IPS-20b (cell line): Measurements from ENCODE around the gene PARP6.

ENCODE experiments used
- H3K27ac ChIP-seq: one replicate; pipeline ENCODE4 v1.5.1; 2013; ENCODE audit warnings: low read length
- H3K27me3 ChIP-seq: 2 replicates; pipeline ENCODE4 v1.6.1; 2013; ENCODE audit warnings: mild to moderate bottlenecking, low read length, inconsistent platforms; ENCODE audit not compliant: insufficient read depth
- H3K36me3 ChIP-seq: 2 replicates; pipeline ENCODE4 v1.6.1; 2013; ENCODE audit warnings: low read depth, mild to moderate bottlenecking, inconsistent platforms, low read length, moderate library complexity; ENCODE audit not compliant: insufficient read depth
- H3K4me1 ChIP-seq: 2 replicates; pipeline ENCODE4 v1.6.1; 2013; ENCODE audit warnings: mild to moderate bottlenecking, control low read depth, inconsistent platforms, low read length, moderate library complexity; ENCODE audit not compliant: insufficient read depth
- H3K4me3 ChIP-seq: 2 replicates; pipeline ENCODE4 v1.5.1; 2013; ENCODE audit warnings: mild to moderate bottlenecking, low read length, inconsistent platforms
- H3K9ac ChIP-seq: 2 replicates; pipeline ENCODE4 v1.6.1; 2013; ENCODE audit warnings: low read depth, mild to moderate bottlenecking, inconsistent platforms, low read length, moderate library complexity
- H3K9me3 ChIP-seq: 2 replicates; pipeline ENCODE4 v1.6.1; 2013; ENCODE audit warnings: mild to moderate bottlenecking, low read depth, low read length, inconsistent platforms; ENCODE audit not compliant: insufficient read depth

The PARP6 gene

GRCh38 chr15:72229076-72229946 is 43.0 kb downstream of the PARP6 start:
- H3K27ac ChIP-seq = no peak overlapping the region
- H3K4me1 ChIP-seq = peaks cover 30% of the 10 kb centered on the region
- peak overlapping the region; percentile 95 for H3K9ac ChIP-seq

GRCh38 chr15:72227720-72228119 is 44.6 kb downstream of the PARP6 start:
- no peaks in the 10 kb centered on the region for H3K9me3 ChIP-seq
- peaks cover 27% of the 10 kb centered on the region; the same call in 1 of the 2 replicates for H3K36me3 ChIP-seq
- peak overlapping the region; percentile 98; the same call in 1 of the 2 replicates for H3K4me3 ChIP-seq
- peaks cover 30% of the 10 kb centered on the region for H3K4me1 ChIP-seq
- no peak overlapping the region for H3K27ac ChIP-seq
- peaks cover 24% of the 10 kb centered on the region for H3K27me3 ChIP-seq
- no peak overlapping the region for H3K9ac ChIP-seq

More at GRCh38 chr15:72229076-72229946, 43.0 kb downstream of the PARP6 start:
- peak overlapping the region; percentile 98 for H3K4me3 ChIP-seq
- no peaks in the 10 kb centered on the region for H3K9me3 ChIP-seq
- peaks cover 12% of the 10 kb centered on the region; the same call in 1 of the 2 replicates for H3K36me3 ChIP-seq
- peaks cover 39% of the 10 kb centered on the region for H3K27me3 ChIP-seq

GRCh38 chr15:72227192-72227586 is 45.2 kb downstream of the PARP6 start:
- no peak overlapping the region for H3K4me3 ChIP-seq
- peaks cover 27% of the 10 kb centered on the region; the same call in 1 of the 2 replicates for H3K36me3 ChIP-seq
- no peaks in the 10 kb centered on the region for H3K9me3 ChIP-seq
- H3K4me1 ChIP-seq = peaks cover 32% of the 10 kb centered on the region
- peaks cover 19% of the 10 kb centered on the region for H3K27me3 ChIP-seq
- no peak overlapping the region for H3K27ac ChIP-seq
- no peak overlapping the region for H3K9ac ChIP-seq

GRCh38 chr15:72223278-72223677 is 49.1 kb downstream of the PARP6 start:
- peaks cover 16% of the 10 kb centered on the region for H3K4me1 ChIP-seq
- H3K4me3 ChIP-seq = no peak overlapping the region
- H3K27me3 ChIP-seq = no peaks in the 10 kb centered on the region; the same call in 1 of the 2 replicates
- H3K9ac ChIP-seq = no peak overlapping the region
- no peaks in the 10 kb centered on the region for H3K9me3 ChIP-seq
- no peak overlapping the region for H3K27ac ChIP-seq
- H3K36me3 ChIP-seq = peaks cover 59% of the 10 kb centered on the region

GRCh38 chr15:72222393-72222792 is 50.0 kb downstream of the PARP6 start:
- Histone ChIP-seq H3K4me1 (peaks cover 14% of the 10 kb centered on the region), H3K36me3 (peaks cover 67% of the 10 kb centered on the region)

GRCh38 chr15:72220687-72221086 is 51.7 kb downstream of the PARP6 start:
- Histone ChIP-seq H3K36me3 (peaks cover 82% of the 10 kb centered on the region), H3K27me3 (no peaks in the 10 kb centered on the region), H3K27ac (no peak overlapping the region), H3K4me3 (no peak overlapping the region), H3K9me3 (no peaks in the 10 kb centered on the region), H3K9ac (no peak overlapping the region), H3K4me1 (peaks cover 5% of the 10 kb centered on the region)

More at GRCh38 chr15:72222393-72222792, 50.0 kb downstream of the PARP6 start:
- Histone ChIP-seq H3K9me3 (no peaks in the 10 kb centered on the region), H3K4me3 (no peak overlapping the region), H3K9ac (no peak overlapping the region), H3K27ac (no peak overlapping the region), H3K27me3 (no peaks in the 10 kb centered on the region)

- Histone ChIP-seq H3K4me1 (0 out of 2 replicates have a peak, but pooled peaks cover under 1% of the 10 kb centered on the region), H3K4me3 (no peak overlapping the region), H3K36me3 (peaks cover 96% of the 10 kb centered on the region), H3K9ac (no peak overlapping the region; the same call in 1 of the 2 replicates), H3K9me3 (no peaks in the 10 kb centered on the region), H3K27me3 (no peaks in the 10 kb centered on the region), H3K27ac (no peak overlapping the region)
These were observed 55.1 kb downstream of the PARP6 start for GRCh38 chr15:72217216-72217615.

- no peak overlapping the region for H3K4me3 ChIP-seq
- H3K36me3 ChIP-seq = peaks cover 100% of the 10 kb centered on the region
- H3K4me1 ChIP-seq = no peaks in the 10 kb centered on the region
- no peak overlapping the region for H3K9ac ChIP-seq
- H3K27me3 ChIP-seq = no peaks in the 10 kb centered on the region
- no peak overlapping the region for H3K27ac ChIP-seq
- H3K9me3 ChIP-seq = no peaks in the 10 kb centered on the region
These were observed 56.3 kb downstream of the PARP6 start for GRCh38 chr15:72216079-72216478.

GRCh38 chr15:72207558-72208085 is 64.7 kb downstream of the PARP6 start:
- H3K27ac ChIP-seq = no peak overlapping the region
- no peak overlapping the region for H3K9ac ChIP-seq
- H3K9me3 ChIP-seq = no peaks in the 10 kb centered on the region

GRCh38 chr15:72206677-72207000 is 65.7 kb downstream of the PARP6 start:
- no peaks in the 10 kb centered on the region for H3K27me3 ChIP-seq
- H3K4me3 ChIP-seq = no peak overlapping the region
- peaks cover 98% of the 10 kb centered on the region for H3K36me3 ChIP-seq
- H3K9me3 ChIP-seq = no peaks in the 10 kb centered on the region
- no peak overlapping the region for H3K9ac ChIP-seq
- no peaks in the 10 kb centered on the region for H3K4me1 ChIP-seq
- H3K27ac ChIP-seq = no peak overlapping the region

More at GRCh38 chr15:72207558-72208085, 64.7 kb downstream of the PARP6 start:
- Histone ChIP-seq H3K4me1 (no peaks in the 10 kb centered on the region), H3K27me3 (no peaks in the 10 kb centered on the region), H3K36me3 (peaks cover 98% of the 10 kb centered on the region), H3K4me3 (no peak overlapping the region)

GRCh38 chr15:72205896-72206676 is 66.3 kb downstream of the PARP6 start:
- Histone ChIP-seq H3K9me3 (no peaks in the 10 kb centered on the region), H3K27ac (no peak overlapping the region), H3K9ac (no peak overlapping the region), H3K4me1 (no peaks in the 10 kb centered on the region), H3K27me3 (no peaks in the 10 kb centered on the region), H3K36me3 (peaks cover 98% of the 10 kb centered on the region), H3K4me3 (no peak overlapping the region)
